MCF 10A (cell line): Measurements from ENCODE around the gene GNAO1. TPM values are rescaled to one million over a fixed set of nuclear protein-coding genes. Genes with fewer than 3 reads are reported as not detected.

Experiments
- BruUV-seq: library from RNA; stranded (reverse); fragments of 400-500 nt; replicated peaks from 2 replicates; lab custom pipeline; 2021; lab: Mats Ljungman, UMichigan
- CTCF ChIA-PET: fragments of 300-600 bp; sonication (Branson Sonifier 250); formaldehyde crosslinking; extraction: SDS; loops from one replicate; lab custom pipeline; 2021; ENCODE audit warnings: antibody characterized with exemption, inconsistent platforms; lab: Yijun Ruan, JAX
- POLR2A ChIA-PET: fragments of 300-600, 350-650 bp; sonication (Branson Sonifier 250); formaldehyde crosslinking; extraction: SDS; loops from one replicate; lab custom pipeline; 2020; ENCODE audit warnings: antibody characterized with exemption, inconsistent platforms; lab: Yijun Ruan, JAX
- DNase-seq: peaks from one replicate; pipeline ENCODE4 v3.0.0-alpha.2; 2018; ENCODE audit not compliant: unreplicated experiment
- H3K27ac Mint-ChIP-seq: one replicate; pipeline ENCODE4 v1.8.0; 2022; ENCODE audit warnings: mild to moderate bottlenecking, low read depth, mixed read lengths; ENCODE audit not compliant: unreplicated experiment
- H3K27me3 Mint-ChIP-seq: one replicate; pipeline ENCODE4 v1.8.0; 2022; ENCODE audit warnings: mixed read lengths; ENCODE audit not compliant: insufficient read depth, unreplicated experiment
- H3K36me3 Mint-ChIP-seq: one replicate; pipeline ENCODE4 v1.8.0; 2022; ENCODE audit warnings: mild to moderate bottlenecking, moderate library complexity, mixed read lengths; ENCODE audit not compliant: insufficient read depth, unreplicated experiment
- H3K4me1 Mint-ChIP-seq: one replicate; pipeline ENCODE4 v1.8.0; 2022; ENCODE audit warnings: mixed read lengths; ENCODE audit not compliant: insufficient read depth, unreplicated experiment
- H3K4me3 Mint-ChIP-seq: one replicate; pipeline ENCODE4 v1.8.0; 2022; ENCODE audit warnings: mild to moderate bottlenecking, moderate library complexity, mixed read lengths; ENCODE audit not compliant: unreplicated experiment
- H3K9me3 Mint-ChIP-seq: one replicate; pipeline ENCODE4 v1.8.0; 2022; ENCODE audit warnings: mixed read lengths; ENCODE audit not compliant: unreplicated experiment
- intact Hi-C: fragments of 100-400 bp; cut with micrococcal nuclease; formaldehyde crosslinking; loops from 2 replicates; pipeline ENCODE4 v1.14.1; 2022
- total RNA-seq: library from RNA; stranded (reverse); gene quantifications from 2 replicates; pipeline ENCODE4 v1.2.3, GENCODE V29; 2022
- TF ChIP-seq, protein P1 (sequence below): fragments of 200-600 bp; IDR thresholded peaks from one replicate; pipeline ENCODE4 v1.8.0; 2022; ENCODE audit warnings: antibody characterized with exemption, mild to moderate bottlenecking; ENCODE audit not compliant: unreplicated experiment

Gene GNAO1
- total RNA-seq, 1 experiment from 2014 or later, result 0.44 TPM

DNA sequence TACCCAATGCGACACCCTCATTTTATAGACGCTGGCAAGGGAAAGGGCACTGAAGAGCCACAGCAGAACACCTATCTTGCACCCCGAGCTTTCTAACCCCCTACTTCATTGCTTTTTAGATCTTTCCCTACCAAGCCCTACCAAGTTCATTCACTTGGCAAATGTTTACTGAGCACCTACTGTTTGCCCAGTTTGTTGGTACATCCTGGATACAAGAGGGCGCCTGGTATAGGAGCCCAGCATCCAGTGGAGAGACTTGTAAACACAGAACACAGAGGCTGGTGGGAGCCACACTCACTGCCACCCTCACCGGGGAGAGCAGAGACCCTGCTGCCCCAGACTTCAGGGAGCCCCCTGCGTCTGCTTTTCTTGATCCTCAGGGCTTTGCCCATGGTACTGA is 112.6 kb downstream of the GNAO1 start:
- H3K9me3 Mint-ChIP-seq, result no peaks in the 10 kb centered on the region
- intact Hi-C loops, result no loop called here
- no peaks in the 10 kb centered on the region for H3K4me1 Mint-ChIP-seq
- TF ChIP-seq, protein P1, sequence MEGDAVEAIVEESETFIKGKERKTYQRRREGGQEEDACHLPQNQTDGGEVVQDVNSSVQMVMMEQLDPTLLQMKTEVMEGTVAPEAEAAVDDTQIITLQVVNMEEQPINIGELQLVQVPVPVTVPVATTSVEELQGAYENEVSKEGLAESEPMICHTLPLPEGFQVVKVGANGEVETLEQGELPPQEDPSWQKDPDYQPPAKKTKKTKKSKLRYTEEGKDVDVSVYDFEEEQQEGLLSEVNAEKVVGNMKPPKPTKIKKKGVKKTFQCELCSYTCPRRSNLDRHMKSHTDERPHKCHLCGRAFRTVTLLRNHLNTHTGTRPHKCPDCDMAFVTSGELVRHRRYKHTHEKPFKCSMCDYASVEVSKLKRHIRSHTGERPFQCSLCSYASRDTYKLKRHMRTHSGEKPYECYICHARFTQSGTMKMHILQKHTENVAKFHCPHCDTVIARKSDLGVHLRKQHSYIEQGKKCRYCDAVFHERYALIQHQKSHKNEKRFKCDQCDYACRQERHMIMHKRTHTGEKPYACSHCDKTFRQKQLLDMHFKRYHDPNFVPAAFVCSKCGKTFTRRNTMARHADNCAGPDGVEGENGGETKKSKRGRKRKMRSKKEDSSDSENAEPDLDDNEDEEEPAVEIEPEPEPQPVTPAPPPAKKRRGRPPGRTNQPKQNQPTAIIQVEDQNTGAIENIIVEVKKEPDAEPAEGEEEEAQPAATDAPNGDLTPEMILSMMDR, result no peak
- no TSS peak for BruUV-seq
- POLR2A ChIA-PET, result interaction anchor here (0.6 kb wide), 1 partner anchor 1898 kb away, joined by 3 read pairs; no protein-coding TSS in a partner anchor
- H3K36me3 Mint-ChIP-seq, result peaks cover 7% of the 10 kb centered on the region
- no peak for DNase-seq
- no peak overlapping the region for H3K27ac Mint-ChIP-seq
- peaks cover 31% of the 10 kb centered on the region for H3K27me3 Mint-ChIP-seq
- no peak overlapping the region for H3K4me3 Mint-ChIP-seq
- CTCF ChIA-PET, result interaction anchor here (1.2 to 1.5 kb wide), 2 partner anchors 14 to 15 kb away, joined by 6 to 9 read pairs; no protein-coding TSS in a partner anchor

GRCh38 chr16:56305956-56306565 is 114.8 kb downstream of the GNAO1 start:
- TF ChIP-seq, protein P1, result no peak
- no peaks in the 10 kb centered on the region for H3K9me3 Mint-ChIP-seq
- ChIA-PET POLR2A (no interaction called here), CTCF (no interaction called here)
- no TSS peak for BruUV-seq
- no peak for DNase-seq
- peaks cover 38% of the 10 kb centered on the region for H3K27me3 Mint-ChIP-seq
- H3K36me3 Mint-ChIP-seq, result peaks cover 7% of the 10 kb centered on the region
- no peak overlapping the region for H3K27ac Mint-ChIP-seq
- H3K4me3 Mint-ChIP-seq, result no peak overlapping the region
- H3K4me1 Mint-ChIP-seq, result no peaks in the 10 kb centered on the region
- intact Hi-C loops, result no loop called here

- Mint-ChIP-seq H3K9me3 (no peaks in the 10 kb centered on the region), H3K36me3 (peaks cover 7% of the 10 kb centered on the region), H3K27me3 (peaks cover 38% of the 10 kb centered on the region), H3K4me3 (no peak overlapping the region), H3K4me1 (no peaks in the 10 kb centered on the region), H3K27ac (no peak overlapping the region)
- CTCF ChIA-PET, result interaction anchor here (0.6 to 1.7 kb wide), 2 partner anchors 11 to 1244 kb away, joined by 3 to 7 read pairs; no protein-coding TSS in a partner anchor
- no peak for DNase-seq
- POLR2A ChIA-PET, result no interaction called here
- BruUV-seq, result no TSS peak
- TF ChIP-seq, protein P1, result no peak
- intact Hi-C loops, result no loop called here
Measured at GRCh38 chr16:56306690-56307533, 115.6 kb downstream of the GNAO1 start.

GRCh38 chr16:56307534-56307873 is 116.2 kb downstream of the GNAO1 start:
- Mint-ChIP-seq H3K4me1 (no peaks in the 10 kb centered on the region), H3K9me3 (no peaks in the 10 kb centered on the region), H3K27me3 (peaks cover 38% of the 10 kb centered on the region), H3K27ac (no peak overlapping the region), H3K36me3 (peaks cover 7% of the 10 kb centered on the region), H3K4me3 (no peak overlapping the region)
- CTCF ChIA-PET, result interaction anchor here (0.5 to 1.7 kb wide), 4 partner anchors 11 to 1245 kb away, joined by 3 to 7 read pairs (median 3); no protein-coding TSS in a partner anchor
- intact Hi-C loops, result no loop called here
- POLR2A ChIA-PET, result no interaction called here
- DNase-seq, result no peak
- no TSS peak for BruUV-seq
- TF ChIP-seq, protein P1, result no peak
